ENCODE measurements around the gene OGDH.

OGDH gene

GRCh38 chr7:44632196-44632595 lies 25.8 kb downstream of the OGDH start:
- Histone ChIP-seq H4K20me1 (ENCODE audit: insufficient read depth, low read length) (no peaks in the 10 kb centered on the region), H3K4me3 (ENCODE audit: low read depth, low read length, poor library complexity, severe bottlenecking) (no peak overlapping the region), H3K9ac (ENCODE audit: low read length) (no peak overlapping the region; the same call in 1 of the 2 replicates), H3K9me2 (ENCODE audit: low read depth, low read length) (no peaks in the 10 kb centered on the region), H2AFZ (ENCODE audit: low read length) (no peak overlapping the region), H3K27me3 (ENCODE audit: insufficient read depth, low read length) (no peaks in the 10 kb centered on the region), H3F3A (ENCODE audit: insufficient read depth, low read length) (no peaks in the 10 kb centered on the region), H3K9me3 (ENCODE audit: low read length) (no peaks in the 10 kb centered on the region), H3K4me2 (ENCODE audit: low read length) (no peak overlapping the region; the same call in 1 of the 2 replicates), H3K4me1 (ENCODE audit: insufficient read depth, low read length, severe bottlenecking) (peaks cover 62% of the 10 kb centered on the region), H3K36me3 (ENCODE audit: insufficient read depth, low read length) (peaks cover 3% of the 10 kb centered on the region), H3K27ac (ENCODE audit: low read depth, low read length, poor library complexity, severe bottlenecking) (peak overlapping the region; percentile 95), H3K79me2 (ENCODE audit: insufficient read depth, low read length) (no peaks in the 10 kb centered on the region)
- TF ChIP-seq EZH2 (IDR thresholded peaks at IDR 0.05; ENCODE audit: borderline replicate concordance, low read length) (no peak), CTCF (IDR thresholded peaks at IDR 0.05; ENCODE audit: low read length) (no peak)

- Histone ChIP-seq H3K27ac (ENCODE audit: low read depth, low read length, poor library complexity, severe bottlenecking) (peak overlapping the region; percentile 95), H3K4me1 (ENCODE audit: insufficient read depth, low read length, severe bottlenecking) (peaks cover 64% of the 10 kb centered on the region), H3F3A (ENCODE audit: insufficient read depth, low read length) (no peaks in the 10 kb centered on the region), H4K20me1 (ENCODE audit: insufficient read depth, low read length) (no peaks in the 10 kb centered on the region), H3K79me2 (ENCODE audit: insufficient read depth, low read length) (no peaks in the 10 kb centered on the region), H3K27me3 (ENCODE audit: insufficient read depth, low read length) (no peaks in the 10 kb centered on the region), H3K9ac (ENCODE audit: low read length) (no peak overlapping the region), H2AFZ (ENCODE audit: low read length) (no peak overlapping the region), H3K4me3 (ENCODE audit: low read depth, low read length, poor library complexity, severe bottlenecking) (no peak overlapping the region), H3K36me3 (ENCODE audit: insufficient read depth, low read length) (no peaks in the 10 kb centered on the region; the same call in none of the 2 replicates), H3K9me2 (ENCODE audit: low read depth, low read length) (no peaks in the 10 kb centered on the region), H3K4me2 (ENCODE audit: low read length) (no peak overlapping the region), H3K9me3 (ENCODE audit: low read length) (no peaks in the 10 kb centered on the region)
- TF ChIP-seq EZH2 (IDR thresholded peaks at IDR 0.05; ENCODE audit: borderline replicate concordance, low read length) (no peak), CTCF (IDR thresholded peaks at IDR 0.05; ENCODE audit: low read length) (no peak)
These were observed 27.1 kb downstream of the OGDH start for GRCh38 chr7:44633254-44634186.

GRCh38 chr7:44634187-44634838 lies 27.9 kb downstream of the OGDH start:
- Histone ChIP-seq H2AFZ (ENCODE audit: low read length) (no peak overlapping the region), H3K4me1 (ENCODE audit: insufficient read depth, low read length, severe bottlenecking) (peaks cover 64% of the 10 kb centered on the region), H3K4me2 (ENCODE audit: low read length) (no peak overlapping the region), H4K20me1 (ENCODE audit: insufficient read depth, low read length) (no peaks in the 10 kb centered on the region), H3K36me3 (ENCODE audit: insufficient read depth, low read length) (no peaks in the 10 kb centered on the region; the same call in none of the 2 replicates), H3K4me3 (ENCODE audit: low read depth, low read length, poor library complexity, severe bottlenecking) (no peak overlapping the region), H3K9ac (ENCODE audit: low read length) (no peak overlapping the region), H3F3A (ENCODE audit: insufficient read depth, low read length) (no peaks in the 10 kb centered on the region), H3K27ac (ENCODE audit: low read depth, low read length, poor library complexity, severe bottlenecking) (peak overlapping the region; percentile 95), H3K9me3 (ENCODE audit: low read length) (no peaks in the 10 kb centered on the region), H3K9me2 (ENCODE audit: low read depth, low read length) (no peaks in the 10 kb centered on the region), H3K79me2 (ENCODE audit: insufficient read depth, low read length) (no peaks in the 10 kb centered on the region), H3K27me3 (ENCODE audit: insufficient read depth, low read length) (no peaks in the 10 kb centered on the region)
- TF ChIP-seq CTCF (IDR thresholded peaks at IDR 0.05; ENCODE audit: low read length) (no peak), EZH2 (IDR thresholded peaks at IDR 0.05; ENCODE audit: borderline replicate concordance, low read length) (no peak)

All from OCI-LY1 (cell line).